Measurements from ENCODE around the gene CENPC.
A peak's percentile ranks its signal among the peaks of the same experiment; 100 is the strongest.

The CENPC gene, protein sequence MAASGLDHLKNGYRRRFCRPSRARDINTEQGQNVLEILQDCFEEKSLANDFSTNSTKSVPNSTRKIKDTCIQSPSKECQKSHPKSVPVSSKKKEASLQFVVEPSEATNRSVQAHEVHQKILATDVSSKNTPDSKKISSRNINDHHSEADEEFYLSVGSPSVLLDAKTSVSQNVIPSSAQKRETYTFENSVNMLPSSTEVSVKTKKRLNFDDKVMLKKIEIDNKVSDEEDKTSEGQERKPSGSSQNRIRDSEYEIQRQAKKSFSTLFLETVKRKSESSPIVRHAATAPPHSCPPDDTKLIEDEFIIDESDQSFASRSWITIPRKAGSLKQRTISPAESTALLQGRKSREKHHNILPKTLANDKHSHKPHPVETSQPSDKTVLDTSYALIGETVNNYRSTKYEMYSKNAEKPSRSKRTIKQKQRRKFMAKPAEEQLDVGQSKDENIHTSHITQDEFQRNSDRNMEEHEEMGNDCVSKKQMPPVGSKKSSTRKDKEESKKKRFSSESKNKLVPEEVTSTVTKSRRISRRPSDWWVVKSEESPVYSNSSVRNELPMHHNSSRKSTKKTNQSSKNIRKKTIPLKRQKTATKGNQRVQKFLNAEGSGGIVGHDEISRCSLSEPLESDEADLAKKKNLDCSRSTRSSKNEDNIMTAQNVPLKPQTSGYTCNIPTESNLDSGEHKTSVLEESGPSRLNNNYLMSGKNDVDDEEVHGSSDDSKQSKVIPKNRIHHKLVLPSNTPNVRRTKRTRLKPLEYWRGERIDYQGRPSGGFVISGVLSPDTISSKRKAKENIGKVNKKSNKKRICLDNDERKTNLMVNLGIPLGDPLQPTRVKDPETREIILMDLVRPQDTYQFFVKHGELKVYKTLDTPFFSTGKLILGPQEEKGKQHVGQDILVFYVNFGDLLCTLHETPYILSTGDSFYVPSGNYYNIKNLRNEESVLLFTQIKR

DNA sequence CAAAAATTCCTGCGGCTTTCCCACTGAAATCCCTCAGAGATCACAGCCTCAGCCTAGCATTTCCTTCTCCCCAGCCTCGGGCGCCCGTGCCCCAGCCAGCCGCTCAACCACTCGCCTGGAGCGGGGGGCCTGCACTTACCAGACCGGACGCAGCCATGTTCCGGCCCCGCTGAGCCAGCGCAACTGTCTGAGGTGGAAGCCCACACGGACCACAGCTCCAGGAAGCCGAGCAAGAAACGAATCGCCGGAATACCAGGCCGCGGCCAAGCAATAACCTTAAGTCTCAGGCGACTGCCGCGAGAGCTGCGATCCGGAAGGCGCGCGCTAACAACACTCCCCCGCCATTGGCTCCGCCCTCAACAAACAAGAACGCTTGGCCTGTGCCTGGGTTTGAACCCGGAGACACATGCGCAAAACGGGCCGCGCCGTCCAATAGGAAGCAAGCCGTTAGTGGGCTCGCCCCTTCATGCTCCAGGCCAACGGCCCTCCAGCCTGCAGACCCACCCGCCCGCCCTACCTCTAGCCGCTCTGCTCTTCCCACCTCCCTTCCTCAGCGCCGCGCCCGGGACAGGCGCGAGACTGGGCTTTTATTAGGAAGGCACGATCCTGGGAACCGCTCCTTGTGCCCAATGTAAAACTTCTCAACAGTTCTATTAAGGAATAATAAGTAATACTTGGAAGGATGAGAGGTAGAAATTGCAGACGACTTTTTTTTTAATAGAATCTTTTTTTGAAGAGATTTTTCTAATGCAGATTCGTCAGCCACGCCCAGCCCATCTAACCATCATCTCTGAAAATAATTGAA lies at the start of gene CENPC:
Gene CENPC, minus strand, starts transcription at position 305 of the 805 bp plus-strand sequence. Its CDS starts 148 bp downstream, at position 157.
- DNase-seq (ENCODE audit: low read depth), result peak; percentile 84

DNA sequence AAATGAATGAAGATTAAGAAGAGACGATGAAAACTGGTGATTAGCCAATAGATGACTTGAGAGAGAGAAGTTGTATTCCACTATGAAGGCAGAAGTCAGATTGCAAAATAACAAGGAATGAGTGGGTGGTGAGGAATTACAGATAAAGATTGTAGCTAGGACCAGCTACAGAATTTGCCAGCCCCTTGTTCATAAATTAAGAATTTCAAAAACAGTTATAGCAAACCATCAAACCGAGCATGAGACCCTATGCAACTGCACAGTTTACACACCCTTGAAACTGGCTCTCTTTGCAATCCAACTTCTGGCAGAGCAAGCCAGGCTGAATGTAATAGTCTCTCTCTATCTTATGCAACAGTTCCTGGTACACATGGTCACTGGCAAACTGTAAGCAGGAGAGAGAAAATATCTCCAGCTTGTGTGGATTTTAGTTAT lies 48.5 kb upstream of the CENPC start:
- no peak for DNase-seq (ENCODE audit: low read depth)

DNA sequence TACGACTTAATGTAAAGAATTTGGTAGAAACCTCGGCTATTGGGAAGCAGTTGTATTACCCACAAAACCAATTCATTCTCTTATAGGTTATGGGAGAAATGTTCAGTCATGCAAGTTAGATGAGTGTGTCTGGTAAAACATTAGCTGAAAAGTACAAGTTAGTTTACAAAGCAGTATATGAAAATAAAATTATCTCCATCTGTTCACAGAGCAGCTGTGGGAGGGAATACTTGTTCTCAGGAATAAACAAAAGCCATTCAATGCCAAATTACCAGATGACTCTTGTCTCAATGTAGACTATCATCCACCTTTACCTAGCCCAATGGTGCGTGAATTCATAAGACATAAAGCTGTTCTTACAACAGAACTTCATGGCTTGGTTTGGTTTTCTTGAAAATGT lies 41.9 kb upstream of the CENPC start:
- DNase-seq (ENCODE audit: low read depth), result no peak

DNA sequence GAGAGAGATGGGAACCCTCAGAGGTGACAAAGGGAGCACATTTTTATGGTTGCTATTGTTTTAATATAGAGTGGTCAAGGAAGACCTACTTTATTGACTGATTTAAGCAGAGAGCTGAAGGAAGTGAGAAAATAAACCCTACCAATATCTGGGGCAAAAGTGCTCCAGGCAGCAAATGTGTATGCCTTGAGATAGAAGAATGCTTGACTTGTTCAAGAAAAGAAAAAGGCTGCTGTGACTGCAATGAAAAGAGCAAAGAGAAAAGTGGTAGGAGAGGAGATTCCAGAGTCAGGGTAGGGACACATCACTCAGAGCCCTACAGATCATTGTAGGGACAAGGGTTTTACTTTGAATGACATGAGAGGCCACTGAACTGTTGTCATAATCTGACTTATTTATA lies 39.2 kb upstream of the CENPC start:
- DNase-seq (ENCODE audit: low read depth), result no peak

DNA sequence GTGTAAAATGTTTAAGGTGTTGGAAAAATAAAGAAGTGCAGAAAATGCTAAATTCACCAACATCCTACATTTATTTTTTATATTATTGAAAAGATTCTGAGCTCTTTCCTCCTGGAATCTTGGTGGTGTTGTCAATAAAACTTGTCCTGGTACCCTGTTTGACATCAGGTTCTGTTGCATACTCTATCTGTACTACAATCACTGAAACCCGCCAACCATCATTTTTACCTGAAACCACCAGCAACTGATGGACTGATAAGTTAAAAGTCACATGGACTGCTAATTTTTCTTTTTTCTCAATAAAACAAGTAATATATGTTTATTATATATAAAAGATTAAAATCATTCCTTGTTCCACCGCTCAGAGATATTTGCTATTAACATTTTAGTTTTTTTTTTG lies 36.6 kb upstream of the CENPC start:
- DNase-seq (ENCODE audit: low read depth), result no peak

DNA sequence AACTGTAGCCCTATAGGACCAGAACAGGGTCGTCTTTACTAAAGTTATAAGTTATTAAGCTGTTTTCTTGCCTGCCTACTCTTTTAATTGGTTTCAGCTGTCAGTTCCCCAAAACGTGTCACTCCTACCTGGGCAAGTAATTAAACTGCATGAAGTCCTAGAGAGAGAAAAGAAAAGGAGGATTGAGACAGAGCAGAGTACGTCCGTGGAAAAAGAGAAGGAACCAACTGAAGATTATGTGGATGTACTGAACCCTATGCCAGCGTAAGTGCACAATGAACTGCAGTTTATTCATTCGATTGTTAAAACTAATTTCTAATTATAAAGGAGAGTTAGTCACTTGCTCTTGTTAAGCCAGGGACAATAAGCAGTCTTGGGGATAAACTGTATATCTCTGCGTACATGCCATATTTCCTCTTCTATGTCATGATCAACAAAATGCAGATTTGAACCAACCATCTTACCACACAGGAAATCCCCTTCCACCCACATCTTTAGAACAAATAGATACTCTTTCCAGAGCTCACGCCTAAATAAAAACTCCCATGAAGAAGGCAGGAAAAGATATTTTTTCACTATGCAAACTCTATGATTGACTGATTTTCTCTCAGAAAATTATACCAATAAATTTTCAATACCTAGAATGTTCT lies 36.0 kb upstream of the CENPC start:
- no peak for DNase-seq (ENCODE audit: low read depth)

DNA sequence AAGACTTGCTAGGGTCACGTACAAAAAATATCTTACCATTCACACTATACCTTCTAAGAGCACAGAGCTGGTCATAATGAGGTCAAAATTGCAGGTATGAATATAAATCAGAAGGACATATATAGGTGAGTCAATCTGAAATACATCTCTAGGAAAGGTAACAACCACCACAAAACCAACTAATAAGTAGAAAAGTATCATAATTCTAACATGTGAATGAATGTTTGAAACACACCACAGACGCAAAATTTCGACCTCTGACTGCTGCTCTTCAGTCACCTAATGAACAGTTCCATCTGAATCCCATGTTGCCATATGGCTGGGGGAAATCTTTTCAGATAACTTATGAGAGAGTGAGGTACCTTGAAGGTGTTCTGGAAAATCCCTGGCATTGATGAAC lies 35.3 kb upstream of the CENPC start:
- no peak for DNase-seq (ENCODE audit: low read depth)

DNA sequence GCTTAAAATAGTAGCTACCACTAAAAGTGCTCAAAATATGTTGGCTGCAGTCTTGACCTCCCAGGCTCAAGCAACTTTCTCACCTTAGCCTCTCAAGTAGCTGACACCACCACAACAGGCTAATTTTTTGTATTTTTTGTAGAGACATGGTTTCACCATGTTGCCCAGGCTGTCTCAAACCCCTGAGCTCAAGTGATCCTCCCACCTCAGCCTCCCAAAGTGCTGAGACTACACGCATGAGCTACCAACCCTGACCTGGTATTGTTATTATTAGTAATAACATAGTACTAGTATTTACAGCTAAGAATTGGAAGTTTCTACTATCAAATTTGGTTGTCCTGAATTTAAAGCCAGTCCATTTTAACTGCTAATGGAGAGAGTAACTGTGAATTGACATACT lies 31.2 kb upstream of the CENPC start:
- DNase-seq (ENCODE audit: low read depth), result no peak

DNA sequence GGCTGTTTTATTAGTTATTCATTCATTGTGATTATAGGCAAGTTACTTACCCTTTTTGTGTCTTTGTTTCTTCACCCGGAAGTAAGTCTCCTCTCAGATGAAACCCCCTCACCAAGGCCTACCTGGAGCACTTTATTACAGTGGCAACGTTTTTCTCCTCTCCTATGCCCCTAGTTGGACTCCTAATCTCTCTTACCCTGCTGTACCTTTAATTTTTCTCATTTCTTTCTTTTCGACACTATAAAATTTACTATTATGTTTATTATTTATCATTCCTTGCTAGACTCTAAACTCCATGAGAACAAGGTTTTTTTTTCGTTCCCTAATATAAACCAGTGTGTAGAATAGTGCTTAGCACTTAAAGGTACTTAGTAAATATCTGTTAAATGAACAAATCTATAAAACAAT lies 30.8 kb upstream of the CENPC start:
- no peak for DNase-seq (ENCODE audit: low read depth)

DNA sequence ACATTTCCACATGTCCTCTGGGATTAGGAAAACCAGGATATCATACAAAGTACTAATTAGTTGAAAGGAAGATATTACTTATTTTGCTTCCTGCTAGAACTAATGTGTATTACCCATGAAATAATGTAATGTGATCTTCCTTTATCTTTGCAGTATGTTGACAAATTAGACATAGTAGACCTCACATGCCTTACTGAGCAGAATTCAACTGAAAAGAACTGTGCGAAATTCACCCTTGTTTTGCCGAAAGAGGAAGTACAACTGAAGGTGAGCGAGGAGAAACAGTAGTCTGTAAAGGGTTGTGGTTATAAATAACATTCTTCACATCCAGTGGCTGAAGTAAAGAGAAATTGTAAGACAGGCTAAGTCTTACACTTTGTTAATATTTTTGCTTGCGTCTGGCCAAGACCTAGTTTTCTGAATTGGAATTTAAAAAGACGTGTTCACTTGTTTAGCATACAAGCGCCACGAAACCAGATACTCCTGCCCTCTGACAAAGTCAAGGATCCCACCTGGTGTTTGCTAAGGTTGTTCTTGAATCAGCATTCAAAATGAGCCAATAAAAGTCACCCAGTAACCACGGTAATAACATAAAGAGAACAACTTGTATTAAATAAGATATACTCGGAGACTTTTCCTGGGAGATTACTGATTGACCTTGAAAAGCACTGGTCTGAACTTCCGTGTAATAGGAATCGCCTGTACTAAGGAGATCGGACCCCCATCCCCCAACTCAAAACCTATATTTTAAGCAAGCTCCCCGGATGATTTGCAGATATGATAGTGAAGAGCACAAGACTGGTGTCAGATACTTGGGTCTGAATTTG lies 30.1 kb upstream of the CENPC start:
- no peak for DNase-seq (ENCODE audit: low read depth)

DNA sequence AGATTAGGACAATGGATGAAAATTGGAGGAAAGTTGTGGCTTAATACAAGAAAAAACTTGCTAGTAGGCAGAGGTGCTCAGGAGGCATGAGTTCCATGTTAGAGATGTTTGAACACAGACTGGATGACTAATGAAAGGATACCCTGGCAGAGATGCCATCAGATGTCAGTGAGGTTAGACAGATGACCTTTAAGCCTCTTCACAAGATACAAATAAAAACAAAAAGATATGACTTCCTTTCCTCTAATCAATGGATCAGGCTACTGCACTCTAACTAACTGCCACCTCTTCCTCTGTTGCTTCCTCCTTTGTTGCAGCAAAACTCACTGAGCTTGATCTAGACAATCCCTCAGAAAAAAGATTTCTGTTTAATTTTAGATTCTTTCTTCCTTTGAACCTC lies 27.9 kb upstream of the CENPC start:
- no peak for DNase-seq (ENCODE audit: low read depth)

DNA sequence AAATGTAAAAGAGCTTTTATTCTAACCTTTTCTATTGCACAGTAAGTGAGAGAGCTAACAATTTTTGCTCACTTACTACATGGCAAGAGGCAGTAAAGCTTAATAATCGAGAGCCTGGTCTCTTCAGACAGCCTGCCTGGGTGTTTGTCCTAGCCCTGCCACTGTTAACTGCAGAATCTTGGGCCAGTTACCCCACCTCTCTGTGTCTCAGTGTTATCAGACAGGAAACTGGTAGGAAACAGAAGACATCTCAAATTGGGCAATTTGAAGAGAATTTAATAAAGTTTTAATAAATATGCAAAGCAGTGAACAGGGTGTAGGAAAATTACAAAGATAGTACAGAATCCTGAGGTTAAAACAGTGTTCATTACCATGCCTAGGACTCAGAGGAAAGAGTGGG lies 26.7 kb upstream of the CENPC start:
- DNase-seq (ENCODE audit: low read depth), result no peak

DNA sequence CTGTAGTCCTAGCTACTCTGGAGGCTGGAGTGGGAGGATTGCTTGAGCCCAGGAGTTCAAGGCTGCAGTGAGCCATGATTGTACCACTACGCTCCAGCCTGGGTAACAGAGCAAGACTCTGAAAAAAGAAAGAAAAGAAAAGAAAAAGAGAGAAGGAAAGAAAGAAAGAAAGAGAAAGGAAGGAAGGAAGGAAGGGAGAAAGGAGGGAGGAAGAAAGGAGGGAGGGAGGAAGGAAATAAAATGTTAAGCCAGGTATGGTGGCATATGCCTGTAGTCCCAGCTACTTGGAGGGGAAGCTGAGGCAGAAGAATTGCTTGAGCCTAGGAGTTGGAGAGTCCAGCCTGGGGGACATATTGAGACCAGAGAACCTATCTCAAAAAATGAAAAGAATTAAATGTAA lies 25.2 kb upstream of the CENPC start:
- no peak for DNase-seq (ENCODE audit: low read depth)

DNA sequence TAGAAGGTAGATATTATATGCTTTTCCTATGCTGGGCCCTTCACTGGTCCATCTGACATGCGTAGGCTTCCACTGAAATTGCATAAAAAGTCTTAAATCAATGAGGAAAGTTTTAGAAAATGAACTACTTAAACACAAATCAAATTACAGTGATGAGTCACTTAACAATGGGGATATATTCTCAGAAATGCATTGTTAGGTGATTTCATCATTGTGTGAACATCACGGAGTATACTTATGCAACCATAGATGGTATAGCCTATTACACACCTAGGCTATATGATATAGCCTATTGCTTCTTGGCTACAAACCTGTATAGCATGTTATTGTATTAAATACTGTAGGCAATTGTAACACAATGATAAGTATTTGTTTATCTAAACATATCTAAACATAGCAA lies 23.5 kb upstream of the CENPC start:
- DNase-seq (ENCODE audit: low read depth), result no peak

DNA sequence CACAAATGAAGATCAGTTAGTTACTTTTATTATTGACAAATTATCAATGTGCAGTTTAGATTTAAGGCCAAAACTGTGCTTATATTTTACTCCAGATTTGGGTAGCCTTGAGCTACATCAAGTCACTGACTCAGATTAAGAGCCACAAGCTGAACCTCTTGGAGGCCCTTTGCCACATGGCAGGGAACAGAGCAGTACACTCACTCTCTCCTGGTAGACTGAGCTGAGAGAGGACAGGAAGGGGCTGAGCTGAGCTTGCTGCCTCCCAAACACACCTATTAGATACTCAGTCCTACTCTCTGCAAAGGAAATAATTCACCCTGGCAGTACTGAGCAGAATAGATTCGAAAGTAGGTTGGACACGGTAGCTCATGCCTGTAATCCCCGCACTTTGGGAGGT lies 21.0 kb upstream of the CENPC start:
- no peak for DNase-seq (ENCODE audit: low read depth)

DNA sequence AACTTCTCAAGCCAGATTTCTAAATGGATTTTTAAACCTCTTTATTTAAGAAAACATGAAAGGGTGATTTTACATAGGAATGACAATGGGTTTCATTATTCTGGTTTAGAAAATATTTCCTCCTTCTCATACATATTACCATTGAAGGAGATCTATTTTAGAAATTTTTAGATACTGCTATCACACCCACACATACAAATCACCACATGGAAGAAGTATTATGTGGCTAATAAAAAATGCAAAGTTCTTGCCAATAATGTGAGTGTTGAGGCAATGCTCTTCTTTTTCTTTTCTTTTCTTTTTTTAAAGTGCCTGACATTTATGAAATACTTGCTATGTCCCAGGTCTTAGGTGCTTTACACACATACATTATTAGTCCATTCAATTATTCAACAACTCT lies 20.0 kb upstream of the CENPC start:
- no peak for DNase-seq (ENCODE audit: low read depth)

DNA sequence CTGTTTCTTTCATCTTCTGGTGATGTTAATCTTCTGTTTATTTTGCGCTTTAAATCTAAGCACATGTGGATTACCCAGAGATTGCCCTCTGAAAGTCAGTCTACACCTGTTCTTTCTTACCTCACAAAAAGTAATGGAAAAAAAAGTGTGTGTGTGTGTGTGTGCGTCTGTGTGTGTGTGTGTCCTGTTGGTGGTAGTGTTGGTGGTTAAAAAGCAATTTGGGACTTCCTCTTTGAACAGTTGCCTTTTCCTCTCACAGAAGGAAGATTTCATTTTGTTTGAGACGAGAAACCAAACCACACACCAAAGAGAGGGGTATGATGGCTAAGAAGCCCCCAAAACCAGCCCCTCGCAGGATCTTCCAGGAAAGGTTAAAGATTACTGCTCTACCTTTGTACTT lies 13.2 kb upstream of the CENPC start, which contains the start of gene STAP1:
Gene STAP1, plus strand, starts transcription at position 235 of the 400 bp plus-strand sequence. Its CDS starts 83 bp downstream, at position 318.
- peak; percentile 17 for DNase-seq (ENCODE audit: low read depth)

DNA sequence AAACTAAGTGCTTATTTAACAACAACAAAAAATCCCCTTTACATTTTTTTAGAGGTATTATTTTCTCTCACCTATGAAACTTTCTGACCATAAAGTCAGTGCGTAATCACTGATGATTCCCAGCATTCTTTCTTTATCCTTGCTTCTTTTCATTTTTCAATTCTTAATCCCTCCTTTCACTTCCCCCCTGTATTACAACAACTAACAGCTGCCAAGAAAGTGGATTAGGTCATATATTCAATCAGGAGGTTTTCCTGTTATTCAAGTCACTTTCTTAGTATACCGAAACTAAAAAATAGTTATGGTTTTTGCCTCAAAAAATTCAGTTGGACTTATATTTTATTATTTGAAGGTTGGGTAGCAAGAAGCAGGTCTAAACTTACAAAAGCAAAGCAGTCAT lies 11.1 kb upstream of the CENPC start:
- no peak for DNase-seq (ENCODE audit: low read depth)

DNA sequence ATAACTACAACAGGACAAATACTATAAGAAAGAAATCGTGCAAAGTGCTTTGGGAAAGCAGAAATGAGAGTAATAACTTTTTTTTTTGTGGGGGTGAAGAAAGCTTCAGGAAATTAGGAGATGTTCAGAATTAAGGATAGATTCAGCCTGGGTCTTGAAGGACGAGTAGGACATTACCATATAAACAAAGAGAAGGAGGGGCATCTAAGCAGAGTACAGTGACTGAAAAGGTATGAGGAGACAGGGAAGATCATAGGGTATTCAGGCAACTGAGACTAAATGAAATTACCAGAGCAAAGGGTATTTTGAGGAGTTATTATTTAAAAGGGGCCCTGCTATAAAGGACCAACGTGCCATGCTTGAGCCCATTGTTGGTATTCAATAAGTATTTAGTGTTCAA lies 10.1 kb upstream of the CENPC start:
- DNase-seq (ENCODE audit: low read depth), result no peak

DNA sequence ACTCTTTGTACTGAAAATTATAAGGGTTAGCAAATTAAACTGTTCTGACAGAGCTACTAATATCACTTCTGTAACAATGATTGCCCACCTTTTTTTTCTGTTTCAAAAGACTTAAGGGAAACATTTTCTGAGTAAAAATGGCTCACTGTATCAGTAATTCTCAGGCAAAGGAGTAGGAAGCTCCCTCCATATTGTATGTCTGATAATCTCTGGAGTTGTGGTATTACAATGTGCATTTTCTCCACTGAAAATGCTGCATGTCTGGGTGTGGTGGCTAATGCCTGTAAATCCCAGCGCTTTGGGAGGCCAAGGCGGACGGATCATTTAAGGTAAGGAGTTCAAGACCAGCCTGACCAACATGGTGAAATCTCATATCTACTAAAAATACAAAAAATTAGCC lies 8.8 kb upstream of the CENPC start:
- no peak for DNase-seq (ENCODE audit: low read depth)
